Measurements from ENCODE around the gene RALGPS1. TPM values are rescaled to one million over a fixed set of nuclear protein-coding genes. Genes with fewer than 3 reads are reported as not detected.

The RALGPS1 gene
- total and polyA plus RNA-seq, 2 of the 8 experiments (the other 6 are each of a cell fraction or from before 2014, with no cell fraction given), result 20.0 to 23.5 TPM

DNA sequence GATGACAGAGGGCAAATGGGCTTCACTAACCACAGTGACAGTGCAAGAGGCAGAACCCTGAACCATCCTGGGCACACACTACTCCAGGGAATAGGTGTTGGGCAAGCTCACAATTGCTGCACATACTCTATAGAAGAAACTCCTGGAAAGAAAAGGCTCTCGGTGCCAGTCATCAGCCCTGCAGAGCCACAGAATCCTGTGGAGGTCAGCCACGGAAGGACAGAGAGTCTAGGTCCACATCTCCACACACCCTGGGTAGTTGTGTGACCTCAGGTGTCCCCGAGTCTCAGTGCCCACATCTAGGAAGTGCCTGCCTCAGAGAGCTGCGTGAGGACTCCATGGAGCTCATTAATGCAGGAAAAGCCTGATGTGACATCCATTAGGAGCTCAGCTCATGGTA lies 223.9 kb downstream of the RALGPS1 start:
- Histone ChIP-seq H4K91ac (replicated peaks; ENCODE audit: insufficient read length, low read length) (no peak overlapping the region), H3K27me3 (replicated peaks in 1 of 4; ENCODE audit: control insufficient read depth in 3 of 4, extremely low read depth in 1 of 4, insufficient read depth in 3 of 4, low read length in 3 of 4) (no peaks in the 10 kb centered on the region), H3K9me3 (ENCODE audit: insufficient read depth in 2 of 2, low read depth in 1 of 2, low read length in 1 of 2) (no peaks in the 10 kb centered on the region), H4K5ac (ENCODE audit: insufficient read length, low read depth, low read length) (no peak overlapping the region), H3K18ac (ENCODE audit: extremely low read depth, low read length) (no peak overlapping the region), H2BK15ac (ENCODE audit: low read length) (no peak overlapping the region), H3K79me1 (ENCODE audit: low read depth, low read length) (no peaks in the 10 kb centered on the region), H3K14ac (ENCODE audit: insufficient read length) (no peak overlapping the region), H3K4me2 (ENCODE audit: insufficient read depth in 1 of 2, low read depth in 2 of 2, low read length in 2 of 2) (no peak overlapping the region), H3K56ac (replicated peaks; ENCODE audit: insufficient read length, low read depth, low read length) (no peak overlapping the region), H2BK20ac (ENCODE audit: low read length) (no peak overlapping the region), H2BK5ac (ENCODE audit: low read depth, low read length) (no peak overlapping the region), H2BK12ac (ENCODE audit: low read depth, low read length) (no peak overlapping the region), H3K36me3 (ENCODE audit: control insufficient read depth in 2 of 4, insufficient read depth in 4 of 4, low read length in 3 of 4) (no peaks in the 10 kb centered on the region), H3K4me3 (ENCODE audit: extremely low read depth in 1 of 4, insufficient read depth in 2 of 4, low read depth in 3 of 4, low read length in 4 of 4) (no peak overlapping the region), H3K9ac (replicated peaks in 1 of 4; ENCODE audit: extremely low read depth in 1 of 4, low read depth in 3 of 4, low read length in 3 of 4) (no peak overlapping the region), H3K4ac (replicated peaks; ENCODE audit: insufficient read length, low read depth, low read length) (no peak overlapping the region), H4K20me1 (replicated peaks in 1 of 2; ENCODE audit: control insufficient read depth in 1 of 2, insufficient read depth in 2 of 2, low read length in 2 of 2) (no peaks in the 10 kb centered on the region), H2AK5ac (ENCODE audit: low read depth, low read length) (no peak overlapping the region), H3K23me2 (ENCODE audit: low read depth, low read length) (no peaks in the 10 kb centered on the region), H3K27ac (ENCODE audit: low read depth, low read length) (no peak overlapping the region), H3K79me2 (ENCODE audit: control insufficient read depth in 1 of 2, insufficient read depth in 2 of 2, low read length in 2 of 2) (no peaks in the 10 kb centered on the region), H4K8ac (ENCODE audit: extremely low read depth, insufficient read depth, low read length) (no peak overlapping the region), H2BK120ac (replicated peaks; ENCODE audit: low read depth, low read length) (no peak overlapping the region), H3K23ac (ENCODE audit: insufficient read length) (no peak overlapping the region), H2AFZ (ENCODE audit: low read length) (no peak overlapping the region), H3K4me1 (replicated peaks in 1 of 4; ENCODE audit: control insufficient read depth in 3 of 4, insufficient read depth in 4 of 4, low read length in 3 of 4) (peaks cover 3 to 10% (median 9%) of the 10 kb centered on the region in 4 experiments)
- ChIA-PET POLR2A (ENCODE audit: partially characterized antibody) (interaction anchor here (1.7 to 2.4 kb wide), 2 partner anchors 10 to 15 kb away, joined by 5 to 10 read pairs; no protein-coding TSS in a partner anchor), CTCF (ENCODE audit: partially characterized antibody) (interaction anchor here (0.9 to 2.0 kb wide), 10 partner anchors 11 to 222 kb away, joined by 3 to 9 read pairs (median 4); no protein-coding TSS in a partner anchor)
- 88% methylated on average over 4 of the region's 4 CpGs; no CpG with 5 or more reads in 1 of the 2 experiments for WGBS, 2 experiments (ENCODE audit: extremely low coverage in 1 of 2, insufficient coverage in 1 of 2, insufficient read length in 1 of 2, insufficient replicate concordance in 2 of 2, low coverage in 1 of 2, low lambda C conversion rate in 2 of 2, missing lambda C conversion rate in 1 of 2)
- TF ChIP-seq RBBP5 (IDR thresholded peaks at IDR 0.05; ENCODE audit: borderline replicate concordance, low read depth, low read length), result no peak
- DNase-seq (ENCODE audit: low read depth in 1 of 2, low spot score in 2 of 2) (no peak), FAIRE-seq (no peak)

Data from H1 (cell line).